KMS-11 (cell line): ENCODE data around the gene LCE1F.

Source experiments
- H2AFZ ChIP-seq: fragments of 200-600 bp; sonication (generic); 2 replicates; pipeline ENCODE4 v1.6.1; 2016; ENCODE audit warnings: antibody characterized with exemption, mixed run types, low read depth
- H3K27ac ChIP-seq: fragments of 200-600 bp; sonication (generic); 2 replicates; pipeline ENCODE4 v1.6.1; 2016; ENCODE audit warnings: mild to moderate bottlenecking, mixed run types
- H3K27me3 ChIP-seq: fragments of 200-600 bp; sonication (generic); 2 replicates; pipeline ENCODE4 v1.6.1; 2017; ENCODE audit warnings: mild to moderate bottlenecking, low read depth, mixed run types, moderate library complexity; ENCODE audit not compliant: insufficient read depth
- H3K36me3 ChIP-seq: fragments of 200-600 bp; sonication (generic); 2 replicates; pipeline ENCODE4 v1.6.1; 2017; ENCODE audit warnings: mild to moderate bottlenecking, mixed run types; ENCODE audit not compliant: insufficient read depth
- H3K4me1 ChIP-seq: fragments of 200-600 bp; sonication (generic); 2 replicates; pipeline ENCODE4 v1.6.1; 2016; ENCODE audit warnings: mild to moderate bottlenecking, low read depth, mixed run types; ENCODE audit not compliant: poor library complexity, severe bottlenecking
- H3K4me2 ChIP-seq: fragments of 200-600 bp; sonication (generic); 2 replicates; pipeline ENCODE4 v1.7.0; 2016; ENCODE audit warnings: mild to moderate bottlenecking, mixed run types
- H3K4me3 ChIP-seq: fragments of 200-600 bp; sonication (generic); IDR thresholded peaks from 2 replicates; pipeline ENCODE4 v1.6.1; 2017; ENCODE audit warnings: low read depth, low read length, mixed read lengths; ENCODE audit not compliant: insufficient read depth
- H3K79me2 ChIP-seq: fragments of 200-600 bp; sonication (generic); 2 replicates; pipeline ENCODE4 v1.6.1; 2016; ENCODE audit warnings: low read depth, mixed run types; ENCODE audit not compliant: insufficient read depth
- H3K9ac ChIP-seq: fragments of 200-600 bp; sonication (generic); 2 replicates; pipeline ENCODE4 v1.6.1; 2016; ENCODE audit warnings: mild to moderate bottlenecking, mixed run types
- H4K20me1 ChIP-seq: fragments of 200-600 bp; sonication (generic); 2 replicates; pipeline ENCODE4 v1.6.1; 2016; ENCODE audit warnings: mild to moderate bottlenecking, mixed run types; ENCODE audit not compliant: insufficient read depth
- TF ChIP-seq, protein P1 (sequence below): fragments of 200-600 bp; sonication (generic); conservative IDR thresholded peaks from 2 replicates; pipeline ENCODE4 v1.6.1; 2017; ENCODE audit warnings: low read depth, mild to moderate bottlenecking, antibody characterized with exemption, low read length, moderate library complexity, mixed read lengths

The LCE1F gene, protein sequence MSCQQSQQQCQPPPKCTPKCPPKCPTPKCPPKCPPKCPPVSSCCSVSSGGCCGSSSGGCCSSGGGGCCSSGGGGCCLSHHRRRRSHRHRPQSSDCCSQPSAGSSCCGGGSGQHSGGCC

DNA sequence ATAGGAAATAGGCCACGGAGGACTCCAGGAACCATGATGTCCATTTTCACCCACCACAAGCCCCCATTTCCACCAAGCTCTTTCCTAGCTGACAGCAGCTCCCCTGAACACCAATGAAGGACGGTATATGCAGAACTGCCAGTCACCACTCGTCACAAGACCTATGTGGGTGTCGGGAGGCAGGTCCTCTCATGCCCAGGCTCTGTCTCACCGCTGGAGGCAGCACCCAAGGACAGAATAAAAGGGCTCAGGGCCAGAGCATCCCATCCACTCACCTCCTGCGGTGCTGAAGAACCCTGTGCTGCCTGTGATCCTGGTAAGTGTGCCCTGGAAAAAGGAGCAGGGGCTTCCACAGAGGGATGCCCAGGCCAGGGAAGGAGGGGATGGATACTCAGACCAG lies at the start of gene LCE1F:
Gene LCE1F, plus strand, starts transcription at position 266 of the 400 bp plus-strand sequence. CDS start 1,232 bp downstream, outside the sequence.
- no peaks in the 10 kb centered on the region for H3K36me3 ChIP-seq
- H3K79me2 ChIP-seq, result no peaks in the 10 kb centered on the region
- no peaks in the 10 kb centered on the region for H3K27me3 ChIP-seq
- H4K20me1 ChIP-seq, result no peaks in the 10 kb centered on the region
- no peak within 1 kb of the TSS for H3K4me3 ChIP-seq
- TF ChIP-seq, protein P1, sequence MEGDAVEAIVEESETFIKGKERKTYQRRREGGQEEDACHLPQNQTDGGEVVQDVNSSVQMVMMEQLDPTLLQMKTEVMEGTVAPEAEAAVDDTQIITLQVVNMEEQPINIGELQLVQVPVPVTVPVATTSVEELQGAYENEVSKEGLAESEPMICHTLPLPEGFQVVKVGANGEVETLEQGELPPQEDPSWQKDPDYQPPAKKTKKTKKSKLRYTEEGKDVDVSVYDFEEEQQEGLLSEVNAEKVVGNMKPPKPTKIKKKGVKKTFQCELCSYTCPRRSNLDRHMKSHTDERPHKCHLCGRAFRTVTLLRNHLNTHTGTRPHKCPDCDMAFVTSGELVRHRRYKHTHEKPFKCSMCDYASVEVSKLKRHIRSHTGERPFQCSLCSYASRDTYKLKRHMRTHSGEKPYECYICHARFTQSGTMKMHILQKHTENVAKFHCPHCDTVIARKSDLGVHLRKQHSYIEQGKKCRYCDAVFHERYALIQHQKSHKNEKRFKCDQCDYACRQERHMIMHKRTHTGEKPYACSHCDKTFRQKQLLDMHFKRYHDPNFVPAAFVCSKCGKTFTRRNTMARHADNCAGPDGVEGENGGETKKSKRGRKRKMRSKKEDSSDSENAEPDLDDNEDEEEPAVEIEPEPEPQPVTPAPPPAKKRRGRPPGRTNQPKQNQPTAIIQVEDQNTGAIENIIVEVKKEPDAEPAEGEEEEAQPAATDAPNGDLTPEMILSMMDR, result no peak
- no peaks in the 10 kb centered on the region for H3K4me1 ChIP-seq
- H3K27ac ChIP-seq, result no peak within 1 kb of the TSS
- H2AFZ ChIP-seq, result no peak within 1 kb of the TSS
- no peak within 1 kb of the TSS for H3K9ac ChIP-seq
- no peak within 1 kb of the TSS for H3K4me2 ChIP-seq

- H3K36me3 ChIP-seq, result no peaks in the 10 kb centered on the region
- no peak overlapping the region for H3K27ac ChIP-seq
- no peaks in the 10 kb centered on the region for H3K27me3 ChIP-seq
- H3K79me2 ChIP-seq, result no peaks in the 10 kb centered on the region
- no peaks in the 10 kb centered on the region for H4K20me1 ChIP-seq
- no peak overlapping the region for H3K4me3 ChIP-seq
- H3K9ac ChIP-seq, result no peak overlapping the region
- H2AFZ ChIP-seq, result no peak overlapping the region
- no peaks in the 10 kb centered on the region for H3K4me1 ChIP-seq
- TF ChIP-seq, protein P1, result no peak
- H3K4me2 ChIP-seq, result no peak overlapping the region
Observed at GRCh38 chr1:152725261-152725660, 49.7 kb upstream of the LCE1F start.

DNA sequence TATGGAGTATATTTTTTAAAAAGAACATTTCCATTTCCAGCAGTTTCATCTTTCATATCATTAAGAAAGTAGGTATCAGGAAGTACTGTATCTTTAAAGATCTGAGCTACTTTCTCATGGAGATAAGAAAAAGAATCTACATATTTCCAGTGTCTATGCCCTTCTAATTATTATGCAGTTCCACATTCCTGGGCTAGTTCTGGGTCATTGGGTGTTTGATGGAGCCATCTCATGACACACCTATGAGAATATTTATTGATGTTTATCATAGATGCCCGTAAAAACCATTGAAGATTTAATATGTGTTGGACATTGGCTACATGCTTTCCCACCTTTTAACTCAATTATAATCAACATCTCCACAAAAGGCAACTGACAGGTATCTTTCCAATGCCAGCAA lies 46.0 kb upstream of the LCE1F start:
- Histone ChIP-seq H3K27ac (no peak overlapping the region), H3K4me3 (no peak overlapping the region), H4K20me1 (no peaks in the 10 kb centered on the region), H2AFZ (no peak overlapping the region), H3K4me1 (no peaks in the 10 kb centered on the region), H3K27me3 (no peaks in the 10 kb centered on the region), H3K79me2 (no peaks in the 10 kb centered on the region), H3K4me2 (no peak overlapping the region), H3K9ac (no peak overlapping the region), H3K36me3 (no peaks in the 10 kb centered on the region)
- TF ChIP-seq, protein P1, result no peak

GRCh38 chr1:152735648-152736047 lies 39.3 kb upstream of the LCE1F start:
- Histone ChIP-seq H3K79me2 (no peaks in the 10 kb centered on the region), H3K36me3 (no peaks in the 10 kb centered on the region), H3K27ac (no peak overlapping the region), H3K4me3 (no peak overlapping the region), H3K4me1 (no peaks in the 10 kb centered on the region), H3K4me2 (no peak overlapping the region), H2AFZ (no peak overlapping the region), H4K20me1 (no peaks in the 10 kb centered on the region), H3K27me3 (no peaks in the 10 kb centered on the region), H3K9ac (no peak overlapping the region)
- TF ChIP-seq, protein P1, result peak; percentile 60
